Right lobe of liver (tissue), 4 donors: Measurements from ENCODE around the gene BARX2.

Experiments
- POLR2A ChIP-seq: fragments of 450-650 bp; IDR thresholded peaks from one replicate; pipeline ENCODE4 v1.6.1; 2017; ENCODE audit warnings: antibody characterized with exemption, mild to moderate bottlenecking
- TF ChIP-seq, protein P1 (sequence below), 4 donors: fragments of 200-600 bp in 3 of 4; fragments of 450-650 bp in 1 of 4; IDR thresholded peaks; one replicate each; pipeline versions ENCODE4 v1.5.1 to v1.8.0; 2016 to 2022; ENCODE audit warnings: antibody characterized with exemption in 4 of 4, mild to moderate bottlenecking in 2 of 4
- donor health status: DM: no; HTN: no; CAD: no.
- donor health status: DM: no; HTN: no; CAD: no.
- donor health status: DM: no; HTN: yes; CAD: no.

DNA sequence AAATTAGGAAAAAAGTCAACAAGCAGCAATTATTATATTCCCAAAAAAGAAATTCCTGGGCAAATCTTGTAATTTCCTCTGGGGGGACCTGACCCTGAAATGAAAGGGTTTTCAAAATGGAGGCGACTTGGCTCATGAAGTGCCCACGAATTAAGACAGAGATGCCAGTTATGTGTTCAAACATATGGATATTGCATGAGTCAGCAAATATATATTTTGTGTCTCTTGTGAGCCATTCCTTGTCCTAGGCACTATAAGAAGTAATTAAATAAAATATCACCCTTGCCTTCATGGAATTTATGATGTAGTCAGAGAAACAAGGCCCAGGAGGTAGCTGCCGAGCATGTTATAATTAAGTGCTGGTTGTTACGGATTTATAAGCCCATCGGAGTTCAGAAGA is 68.6 kb downstream of the BARX2 start:
- TF ChIP-seq, protein P1, sequence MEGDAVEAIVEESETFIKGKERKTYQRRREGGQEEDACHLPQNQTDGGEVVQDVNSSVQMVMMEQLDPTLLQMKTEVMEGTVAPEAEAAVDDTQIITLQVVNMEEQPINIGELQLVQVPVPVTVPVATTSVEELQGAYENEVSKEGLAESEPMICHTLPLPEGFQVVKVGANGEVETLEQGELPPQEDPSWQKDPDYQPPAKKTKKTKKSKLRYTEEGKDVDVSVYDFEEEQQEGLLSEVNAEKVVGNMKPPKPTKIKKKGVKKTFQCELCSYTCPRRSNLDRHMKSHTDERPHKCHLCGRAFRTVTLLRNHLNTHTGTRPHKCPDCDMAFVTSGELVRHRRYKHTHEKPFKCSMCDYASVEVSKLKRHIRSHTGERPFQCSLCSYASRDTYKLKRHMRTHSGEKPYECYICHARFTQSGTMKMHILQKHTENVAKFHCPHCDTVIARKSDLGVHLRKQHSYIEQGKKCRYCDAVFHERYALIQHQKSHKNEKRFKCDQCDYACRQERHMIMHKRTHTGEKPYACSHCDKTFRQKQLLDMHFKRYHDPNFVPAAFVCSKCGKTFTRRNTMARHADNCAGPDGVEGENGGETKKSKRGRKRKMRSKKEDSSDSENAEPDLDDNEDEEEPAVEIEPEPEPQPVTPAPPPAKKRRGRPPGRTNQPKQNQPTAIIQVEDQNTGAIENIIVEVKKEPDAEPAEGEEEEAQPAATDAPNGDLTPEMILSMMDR (IDR thresholded peaks at IDR 0.05): no peak
- TF ChIP-seq POLR2A: no peak
